WTC11 (cell line): ENCODE data around the gene TMEM117. TPM values are rescaled to one million over a fixed set of nuclear protein-coding genes. Genes with fewer than 3 reads are reported as not detected.

Experiments used
- ATAC-seq: fragments of 200-7000 bp; cut with Tn5 transposase; 2 replicates; pipeline ENCODE4 v1.10.0; 2021; ENCODE audit warnings: mild to moderate bottlenecking, moderate library complexity
- CTCF ChIA-PET: fragments of 300-600 bp; sonication (Branson Sonifier 250); formaldehyde crosslinking; loops from one replicate; lab custom pipeline; 2021; ENCODE audit warnings: antibody characterized with exemption; lab: Charles Lee
- POLR2A ChIA-PET: fragments of 350-600 bp; sonication (Branson Sonifier 250); formaldehyde crosslinking; loops from one replicate; lab custom pipeline; 2021; ENCODE audit warnings: antibody characterized with exemption; lab: Charles Lee
- DNase-seq: peaks from one replicate; pipeline ENCODE4 v3.0.0; 2021; ENCODE audit warnings: low spot score
- H3K27ac Mint-ChIP-seq: 2 replicates; pipeline ENCODE4 v1.8.0; 2021; ENCODE audit warnings: mixed read lengths
- H3K27me3 Mint-ChIP-seq: 2 replicates; pipeline ENCODE4 v1.8.0; 2021; ENCODE audit warnings: low read depth, mild to moderate bottlenecking, moderate library complexity, mixed read lengths
- H3K36me3 Mint-ChIP-seq: 2 replicates; pipeline ENCODE4 v1.8.0; 2021; ENCODE audit warnings: mixed read lengths
- H3K4me1 Mint-ChIP-seq: 2 replicates; pipeline ENCODE4 v1.8.0; 2022; ENCODE audit warnings: mixed read lengths
- H3K4me3 Mint-ChIP-seq: 2 replicates; pipeline ENCODE4 v1.8.0; 2021; ENCODE audit warnings: mild to moderate bottlenecking, moderate library complexity, mixed read lengths
- H3K9me3 Mint-ChIP-seq: 2 replicates; pipeline ENCODE4 v1.8.0; 2021; ENCODE audit warnings: mixed read lengths
- ATF2 ChIP-seq: sonication (generic); formaldehyde crosslinking; IDR thresholded peaks from 2 replicates; pipeline ENCODE4 v1.8.1; 2022; ENCODE audit warnings: low read depth, missing genetic modification reagents, borderline replicate concordance
- ATF6 ChIP-seq: sonication (generic); formaldehyde crosslinking; IDR thresholded peaks from 2 replicates; pipeline ENCODE4 v1.8.1; 2023; ENCODE audit warnings: mild to moderate bottlenecking, missing genetic modification reagents
- E2F5 ChIP-seq: sonication (generic); formaldehyde crosslinking; IDR thresholded peaks from 2 replicates; pipeline ENCODE4 v1.8.1; 2022; ENCODE audit warnings: mild to moderate bottlenecking, moderate library complexity, missing genetic modification reagents
- FOXK1 ChIP-seq: sonication (generic); formaldehyde crosslinking; IDR thresholded peaks from 2 replicates; pipeline ENCODE4 v1.8.0; 2022; ENCODE audit warnings: mild to moderate bottlenecking, moderate library complexity, missing genetic modification reagents
- MAX ChIP-seq: sonication (generic); formaldehyde crosslinking; IDR thresholded peaks from 2 replicates; pipeline ENCODE4 v1.8.0; 2022; ENCODE audit warnings: mild to moderate bottlenecking, missing genetic modification reagents
- MXD4 ChIP-seq: fragments of 250-450 bp; sonication (Bioruptor Pico); IDR thresholded peaks from 2 replicates; pipeline ENCODE4 v1.8.0; 2021; ENCODE audit warnings: mild to moderate bottlenecking, moderate library complexity, borderline replicate concordance
- NFYB ChIP-seq: sonication (generic); formaldehyde crosslinking; conservative IDR thresholded peaks from 2 replicates; pipeline ENCODE4 v1.8.0; 2022; ENCODE audit warnings: low read depth, missing genetic modification reagents
- NR2C2 ChIP-seq: sonication (generic); formaldehyde crosslinking; IDR thresholded peaks from 2 replicates; pipeline ENCODE4 v1.8.0; 2022; ENCODE audit warnings: mild to moderate bottlenecking, missing genetic modification reagents
- NR3C1 ChIP-seq: sonication (generic); formaldehyde crosslinking; conservative IDR thresholded peaks from 2 replicates; pipeline ENCODE4 v1.8.1; 2023; ENCODE audit warnings: low read depth, mild to moderate bottlenecking, missing genetic modification reagents
- STAT6 ChIP-seq: sonication (generic); formaldehyde crosslinking; conservative IDR thresholded peaks from 2 replicates; pipeline ENCODE4 v1.8.1; 2023; ENCODE audit warnings: mild to moderate bottlenecking, low read depth, missing genetic modification reagents, moderate library complexity
- TCF7 ChIP-seq: sonication (generic); formaldehyde crosslinking; IDR thresholded peaks from 2 replicates; pipeline ENCODE4 v1.8.0; 2022; ENCODE audit warnings: mild to moderate bottlenecking, low read depth, missing genetic modification reagents, moderate library complexity
- TEAD1 ChIP-seq: sonication (generic); formaldehyde crosslinking; IDR thresholded peaks from 2 replicates; pipeline ENCODE4 v1.8.0; 2022; ENCODE audit warnings: mild to moderate bottlenecking, missing genetic modification reagents
- USF1 ChIP-seq: sonication (generic); formaldehyde crosslinking; IDR thresholded peaks from 2 replicates; pipeline ENCODE4 v1.8.0; 2022; ENCODE audit warnings: mild to moderate bottlenecking, missing genetic modification reagents
- ZNF416 ChIP-seq: fragments of 250-450 bp; sonication (Bioruptor Pico); IDR thresholded peaks from 2 replicates; pipeline ENCODE4 v1.9.0; 2021; ENCODE audit warnings: mild to moderate bottlenecking, inconsistent platforms
- ZNF423 ChIP-seq: fragments of 250-450 bp; sonication (Bioruptor Pico); IDR thresholded peaks from 2 replicates; pipeline ENCODE4 v2.1.2; 2022; ENCODE audit warnings: mild to moderate bottlenecking, moderate library complexity
- ZNF425 ChIP-seq: fragments of 250-450 bp; sonication (Bioruptor Pico); conservative IDR thresholded peaks from 2 replicates; pipeline ENCODE4 v1.9.0; 2021; ENCODE audit warnings: mild to moderate bottlenecking
- ZNF532 ChIP-seq: fragments of 250-450 bp; sonication (Bioruptor Pico); IDR thresholded peaks from 2 replicates; pipeline ENCODE4 v1.9.0; 2021; ENCODE audit warnings: mild to moderate bottlenecking, borderline replicate concordance
- total RNA-seq: library from RNA; stranded (reverse); gene quantifications from 3 replicates; pipeline ENCODE4 v1.2.3, GENCODE V29; 2021

The TMEM117 gene
- total RNA-seq, 1 experiment from 2014 or later: 1.5 TPM

GRCh38 chr12:44295958-44296623 is 460.2 kb downstream of the TMEM117 start:
- POLR2A ChIA-PET: no interaction called here
- peaks cover 10% of the 10 kb centered on the region; the same call in 1 of the 2 replicates for H3K9me3 Mint-ChIP-seq
- DNase-seq: no peak
- ATAC-seq: no peak
- CTCF ChIA-PET: no interaction called here
- no peak overlapping the region for H3K4me3 Mint-ChIP-seq
- no peaks in the 10 kb centered on the region for H3K27me3 Mint-ChIP-seq
- H3K27ac Mint-ChIP-seq: no peak overlapping the region
- no peak for TF ChIP-seq ZNF532 (CRISPR knock-in tag)
- TF ChIP-seq ATF2 (CRISPR knock-in tag): no peak
- TF ChIP-seq ZNF423: no peak
- TF ChIP-seq STAT6 (CRISPR knock-in tag): no peak
- no peak for TF ChIP-seq MXD4
- no peak for TF ChIP-seq TEAD1 (CRISPR knock-in tag)
- no peak for TF ChIP-seq ATF6 (CRISPR knock-in tag)
- no peak for TF ChIP-seq FOXK1
- TF ChIP-seq NR3C1: no peak
- TF ChIP-seq NR2C2 (CRISPR knock-in tag): no peak
- no peak for TF ChIP-seq USF1 (CRISPR knock-in tag)
- no peak for TF ChIP-seq ZNF416 (CRISPR knock-in tag)
- TF ChIP-seq E2F5: no peak
- TF ChIP-seq MAX: no peak
- TF ChIP-seq TCF7 (CRISPR knock-in tag): no peak
- TF ChIP-seq NFYB: no peak
- TF ChIP-seq ZNF425 (CRISPR knock-in tag): no peak
- no peaks in the 10 kb centered on the region for H3K36me3 Mint-ChIP-seq
- H3K4me1 Mint-ChIP-seq: peaks cover 18% of the 10 kb centered on the region
